ENCODE measurements around the gene CEPT1. TPM values are rescaled to one million over a fixed set of nuclear protein-coding genes. Genes with fewer than 3 reads are reported as not detected.

The CEPT1 gene
- total RNA-seq, 4 donors from 2014 or later: 32.2 to 53.8 (median 51.7) TPM

GRCh38 chr1:111200802-111201161 is 60.8 kb downstream of the CEPT1 start:
- H3K36me3 ChIP-seq: peaks cover 3 to 13% of the 10 kb centered on the region in 2 donors
- no peak overlapping the region for H3K4me3 ChIP-seq (replicated peaks in 1 of 3)
- H3K27ac ChIP-seq: peak overlapping the region in 2 of 3 donors; percentile 15 to 38
- H3K4me1 ChIP-seq: peaks cover 21 to 32% of the 10 kb centered on the region in 2 donors
- TF ChIP-seq, protein P1, sequence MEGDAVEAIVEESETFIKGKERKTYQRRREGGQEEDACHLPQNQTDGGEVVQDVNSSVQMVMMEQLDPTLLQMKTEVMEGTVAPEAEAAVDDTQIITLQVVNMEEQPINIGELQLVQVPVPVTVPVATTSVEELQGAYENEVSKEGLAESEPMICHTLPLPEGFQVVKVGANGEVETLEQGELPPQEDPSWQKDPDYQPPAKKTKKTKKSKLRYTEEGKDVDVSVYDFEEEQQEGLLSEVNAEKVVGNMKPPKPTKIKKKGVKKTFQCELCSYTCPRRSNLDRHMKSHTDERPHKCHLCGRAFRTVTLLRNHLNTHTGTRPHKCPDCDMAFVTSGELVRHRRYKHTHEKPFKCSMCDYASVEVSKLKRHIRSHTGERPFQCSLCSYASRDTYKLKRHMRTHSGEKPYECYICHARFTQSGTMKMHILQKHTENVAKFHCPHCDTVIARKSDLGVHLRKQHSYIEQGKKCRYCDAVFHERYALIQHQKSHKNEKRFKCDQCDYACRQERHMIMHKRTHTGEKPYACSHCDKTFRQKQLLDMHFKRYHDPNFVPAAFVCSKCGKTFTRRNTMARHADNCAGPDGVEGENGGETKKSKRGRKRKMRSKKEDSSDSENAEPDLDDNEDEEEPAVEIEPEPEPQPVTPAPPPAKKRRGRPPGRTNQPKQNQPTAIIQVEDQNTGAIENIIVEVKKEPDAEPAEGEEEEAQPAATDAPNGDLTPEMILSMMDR (IDR thresholded peaks at IDR 0.05): no peak
- no peak for TF ChIP-seq POLR2A (IDR thresholded peaks at IDR 0.05)
- no peak for DNase-seq
- no peaks in the 10 kb centered on the region for H3K27me3 ChIP-seq
- 78 to 93% methylated on average over 3 of the region's 3 CpGs for WGBS, 2 donors
- intact Hi-C loops (cut with DNase I): no loop called here
- H3K9me3 ChIP-seq: no peaks in the 10 kb centered on the region

DNA sequence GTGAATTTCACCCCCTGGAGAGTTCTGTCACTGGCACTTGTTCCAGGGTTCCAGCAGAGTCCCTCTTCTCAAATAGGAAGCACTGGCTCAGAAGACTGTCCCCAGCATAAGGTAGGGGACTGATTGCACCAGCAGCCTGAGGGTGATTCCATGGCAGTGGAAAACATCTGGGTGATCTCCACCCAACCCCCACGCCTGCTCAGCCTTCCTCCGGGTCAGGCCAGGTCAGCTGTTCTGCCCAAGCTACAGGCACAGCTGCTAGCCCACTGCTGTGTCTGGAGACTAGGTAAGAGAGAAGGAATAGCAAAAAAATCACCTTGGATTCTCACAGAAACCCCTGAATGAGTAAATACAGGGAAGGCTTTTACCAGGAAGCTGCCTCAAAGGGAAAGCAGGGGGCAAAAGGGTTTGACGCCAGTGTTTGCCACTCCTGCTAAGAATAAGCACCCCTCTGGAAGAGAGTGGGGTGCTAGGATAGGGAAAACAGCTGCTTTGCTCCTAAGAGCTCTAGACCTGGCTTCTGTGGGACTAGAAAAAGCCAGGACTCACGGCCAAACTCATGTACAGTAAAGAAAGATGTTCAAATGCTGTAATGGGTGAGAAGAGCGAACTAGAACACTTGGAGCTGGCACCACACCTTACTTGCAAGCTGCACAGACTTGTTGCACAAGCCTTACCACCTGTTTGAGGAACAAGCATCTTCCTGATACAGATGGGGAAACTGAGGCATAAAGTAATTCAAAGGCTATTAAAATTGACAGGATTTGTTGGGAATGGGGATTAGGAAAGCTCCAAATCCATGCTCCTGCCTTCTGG is 61.5 kb downstream of the CEPT1 start:
- Histone ChIP-seq H3K9me3 (no peaks in the 10 kb centered on the region), H3K36me3 (peaks cover 3 to 13% of the 10 kb centered on the region in 2 donors), H3K4me1 (peaks cover 21 to 32% of the 10 kb centered on the region in 2 donors), H3K27ac (peak overlapping the region in 1 of 3 donors; percentile 15), H3K27me3 (no peaks in the 10 kb centered on the region), H3K4me3 (replicated peaks in 1 of 3) (no peak overlapping the region)
- no peak for DNase-seq
- TF ChIP-seq POLR2A (IDR thresholded peaks at IDR 0.05): no peak
- TF ChIP-seq, protein P1 (IDR thresholded peaks at IDR 0.05): no peak
- intact Hi-C loops (cut with DNase I): no loop called here
- WGBS, 2 donors: 77 to 81% methylated on average over 5 of the region's 5 CpGs

DNA sequence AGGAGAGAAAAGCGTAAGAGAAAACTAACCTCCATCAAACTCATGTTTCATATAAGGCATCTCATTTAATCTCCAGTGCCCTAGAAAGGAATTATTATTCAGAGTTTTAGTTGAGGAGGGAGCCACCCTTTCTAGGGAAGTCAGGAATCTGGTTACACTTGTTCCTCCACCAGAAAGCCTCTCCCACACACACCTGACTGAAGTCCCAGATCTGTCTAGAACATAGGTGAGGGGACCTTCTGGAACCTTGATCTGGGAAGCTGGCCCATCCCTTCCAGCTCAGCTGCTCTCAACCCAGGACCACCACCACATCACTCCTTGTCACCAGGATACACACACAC is 62.3 kb downstream of the CEPT1 start:
- Histone ChIP-seq H3K4me3 (replicated peaks in 1 of 3) (no peak overlapping the region), H3K4me1 (peaks cover 21 to 32% of the 10 kb centered on the region in 2 donors), H3K9me3 (no peaks in the 10 kb centered on the region), H3K27ac (peak overlapping the region in 1 of 3 donors; percentile 26), H3K27me3 (no peaks in the 10 kb centered on the region), H3K36me3 (peaks cover 3 to 9% of the 10 kb centered on the region in 2 donors)
- WGBS, 2 donors: 97 to 98% methylated on average over 1 of the region's 1 CpG
- no peak for DNase-seq
- TF ChIP-seq POLR2A (IDR thresholded peaks at IDR 0.05): peak in 1 of 2 donors; percentile 13
- TF ChIP-seq, protein P1 (IDR thresholded peaks at IDR 0.05): no peak
- intact Hi-C loops (cut with DNase I): no loop called here

- H3K4me1 ChIP-seq: peaks cover 21 to 32% of the 10 kb centered on the region in 2 donors
- H3K27ac ChIP-seq: peak overlapping the region; percentile 43 to 89 (median 86)
- H3K4me3 ChIP-seq (replicated peaks in 1 of 3): peak overlapping the region in 1 of 3 donors; percentile 70
- TF ChIP-seq, protein P1 (IDR thresholded peaks at IDR 0.05): no peak
- no peak for TF ChIP-seq POLR2A (IDR thresholded peaks at IDR 0.05)
- no peaks in the 10 kb centered on the region for H3K9me3 ChIP-seq
- peaks cover 0 to 2% of the 10 kb centered on the region in 2 donors for H3K36me3 ChIP-seq
- no peak for DNase-seq
- intact Hi-C loops (cut with DNase I): no loop called here
- 71 to 80% methylated on average over 3 to 4 of the region's 4 CpGs for WGBS, 2 donors
- no peaks in the 10 kb centered on the region for H3K27me3 ChIP-seq
Measured at GRCh38 chr1:111202707-111203623, 62.9 kb downstream of the CEPT1 start.

Measured in thyroid gland (tissue), 4 donors.